GM19438 (cell line): ENCODE data around the gene ASCC3.

ENCODE experiments used
- ATAC-seq: cut with Tn5 transposase; IDR thresholded peaks from one replicate; pipeline ENCODE4 v1.9.1; 2021; ENCODE audit warnings: low read depth; ENCODE audit not compliant: unreplicated experiment

ASCC3 gene

GRCh38 chr6:100458841-100459591, 422.1 kb downstream of the ASCC3 start:
- ATAC-seq, result no peak
